ENCODE data around the gene CLIC3.

GRCh38 chr9:137040568-137040967, 44.2 kb upstream of the CLIC3 start:
- TF ChIP-seq CTCF (IDR thresholded peaks at IDR 0.05; ENCODE audit: low read length) (no peak), EZH2 (IDR thresholded peaks at IDR 0.05; ENCODE audit: borderline replicate concordance, low read length) (no peak)
